ENCODE data around the gene NXN.

DNA sequence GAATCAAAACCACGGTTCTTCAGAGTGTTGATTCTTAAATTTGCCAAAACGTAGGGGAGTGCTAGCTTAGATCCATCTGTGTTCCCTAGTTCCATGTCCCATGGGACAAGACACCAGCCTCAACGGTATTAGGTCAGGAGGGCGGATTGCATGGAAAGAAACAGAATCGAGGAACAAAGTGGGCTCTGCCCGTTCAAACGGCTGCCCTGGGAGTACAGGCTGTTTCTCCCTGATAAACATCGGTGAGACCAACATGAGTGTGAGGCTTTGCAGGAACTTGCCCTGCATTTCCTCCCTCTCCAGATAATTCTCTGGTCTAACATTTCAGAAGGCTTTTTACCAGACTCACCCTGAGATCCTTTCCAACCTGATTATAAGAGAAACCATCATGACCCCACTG lies 115.3 kb downstream of the NXN start:
- peak; percentile 9; the same call in 1 of the 2 replicates for TF ChIP-seq GATA2 (IDR thresholded peaks at IDR 0.05; ENCODE audit: low read depth, low read length)
- no peak for TF ChIP-seq GATA3 (IDR thresholded peaks at IDR 0.05; ENCODE audit: low read depth, low read length)
